ENCODE data around the gene ALOX5. TPM values are rescaled to one million over a fixed set of nuclear protein-coding genes. Genes with fewer than 3 reads are reported as not detected.

ALOX5 gene
- total RNA-seq, 4 donors from 2014 or later, result 13.5 to 27.2 (median 21.1) TPM

DNA sequence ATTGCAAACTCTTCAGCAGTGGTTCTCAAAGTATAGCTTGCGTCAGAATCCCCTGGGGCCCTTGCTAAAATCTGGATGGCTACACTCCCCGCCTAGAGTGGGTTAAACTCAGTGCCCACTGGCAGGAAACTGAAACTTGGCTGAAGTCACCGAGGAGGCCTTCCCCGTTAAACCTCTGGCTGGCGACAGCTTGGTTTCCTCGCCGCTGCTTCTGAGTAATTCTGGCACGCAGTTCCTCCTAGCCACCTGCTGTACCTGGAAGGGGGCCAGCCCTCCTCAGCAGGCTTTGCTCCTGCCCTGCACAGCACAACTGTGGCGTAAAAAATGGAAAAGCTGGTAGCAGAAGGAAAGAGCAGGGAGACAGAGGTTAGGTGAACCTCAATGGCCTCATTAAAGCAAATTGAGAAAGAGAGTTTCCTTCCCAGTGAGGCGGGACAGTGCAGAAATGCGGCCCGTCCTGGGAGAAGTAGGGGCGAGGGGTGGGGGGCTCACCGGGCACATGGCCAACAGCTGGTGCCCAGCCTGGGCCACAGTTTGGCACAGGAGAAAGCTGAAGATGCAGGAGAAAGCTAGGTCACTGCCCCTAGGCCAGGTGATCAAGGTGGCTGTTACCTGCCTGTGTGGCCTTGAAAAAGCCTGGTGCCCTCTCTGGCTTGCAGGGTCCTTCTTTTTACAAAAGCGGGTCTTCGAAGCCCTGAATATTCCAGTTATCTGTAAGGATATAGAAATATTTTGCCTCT is 46.6 kb downstream of the ALOX5 start:
- no peak overlapping the region for H3K4me3 ChIP-seq
- H3K27ac ChIP-seq, result peak overlapping the region; percentile 81 to 88 (median 82)
- WGBS, 2 donors (ENCODE audit: low coverage in 1 of 2), result 1 to 22% methylated on average over 6 to 16 of the region's 16 CpGs
- intact Hi-C loops (cut with DNase I; ENCODE audit: low total_unique reads) (no loop called here), in situ Hi-C loops (cut with MboI; ENCODE audit: low pct_ligation_motif_present in 1 of 4, low pct_unique_long_range_greater_than_20kb in 1 of 4, low sequenced_read_pairs in 3 of 4) (no loop called here)
- DNase-seq, result peak; percentile 87
- no peaks in the 10 kb centered on the region for H3K27me3 ChIP-seq
- no peaks in the 10 kb centered on the region for H3K9me3 ChIP-seq
- H3K4me1 ChIP-seq, result peaks cover 7 to 30% (median 12%) of the 10 kb centered on the region in 4 donors
- no peak for TF ChIP-seq EP300 (IDR thresholded peaks at IDR 0.05; ENCODE audit: low read depth)
- TF ChIP-seq POLR2A (IDR thresholded peaks at IDR 0.05), result no peak
- TF ChIP-seq, protein P1, sequence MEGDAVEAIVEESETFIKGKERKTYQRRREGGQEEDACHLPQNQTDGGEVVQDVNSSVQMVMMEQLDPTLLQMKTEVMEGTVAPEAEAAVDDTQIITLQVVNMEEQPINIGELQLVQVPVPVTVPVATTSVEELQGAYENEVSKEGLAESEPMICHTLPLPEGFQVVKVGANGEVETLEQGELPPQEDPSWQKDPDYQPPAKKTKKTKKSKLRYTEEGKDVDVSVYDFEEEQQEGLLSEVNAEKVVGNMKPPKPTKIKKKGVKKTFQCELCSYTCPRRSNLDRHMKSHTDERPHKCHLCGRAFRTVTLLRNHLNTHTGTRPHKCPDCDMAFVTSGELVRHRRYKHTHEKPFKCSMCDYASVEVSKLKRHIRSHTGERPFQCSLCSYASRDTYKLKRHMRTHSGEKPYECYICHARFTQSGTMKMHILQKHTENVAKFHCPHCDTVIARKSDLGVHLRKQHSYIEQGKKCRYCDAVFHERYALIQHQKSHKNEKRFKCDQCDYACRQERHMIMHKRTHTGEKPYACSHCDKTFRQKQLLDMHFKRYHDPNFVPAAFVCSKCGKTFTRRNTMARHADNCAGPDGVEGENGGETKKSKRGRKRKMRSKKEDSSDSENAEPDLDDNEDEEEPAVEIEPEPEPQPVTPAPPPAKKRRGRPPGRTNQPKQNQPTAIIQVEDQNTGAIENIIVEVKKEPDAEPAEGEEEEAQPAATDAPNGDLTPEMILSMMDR (IDR thresholded peaks at IDR 0.05), result no peak
- TF ChIP-seq POLR2AphosphoS5 (IDR thresholded peaks at IDR 0.05), result peak; percentile 44 to 79 (median 73)
- H3K36me3 ChIP-seq, result no peaks in the 10 kb centered on the region

- DNase-seq, result peak; percentile 58
- in situ Hi-C loops (cut with MboI; ENCODE audit: low pct_ligation_motif_present in 1 of 4, low pct_unique_long_range_greater_than_20kb in 1 of 4, low sequenced_read_pairs in 3 of 4), result no loop called here
- TF ChIP-seq EP300 (IDR thresholded peaks at IDR 0.05; ENCODE audit: low read depth), result no peak
- TF ChIP-seq POLR2AphosphoS5 (IDR thresholded peaks at IDR 0.05), result no peak
- no peak for TF ChIP-seq POLR2A (IDR thresholded peaks at IDR 0.05)
- TF ChIP-seq, protein P1 (IDR thresholded peaks at IDR 0.05), result no peak
- Histone ChIP-seq H3K27me3 (no peaks in the 10 kb centered on the region), H3K27ac (peak overlapping the region; percentile 81 to 88 (median 82)), H3K36me3 (no peaks in the 10 kb centered on the region), H3K9me3 (no peaks in the 10 kb centered on the region), H3K4me1 (peaks cover 7 to 30% (median 12%) of the 10 kb centered on the region in 4 donors), H3K4me3 (no peak overlapping the region)
- intact Hi-C loops (cut with DNase I; ENCODE audit: low total_unique reads), result no loop called here
- WGBS, 2 donors (ENCODE audit: low coverage in 1 of 2), result 78% methylated on average over 6 of the region's 7 CpGs; no CpG with 5 or more reads in 1 of the 2 donors
Measured at GRCh38 chr10:45421221-45422097, 47.4 kb downstream of the ALOX5 start.

- no peaks in the 10 kb centered on the region for H3K36me3 ChIP-seq
- H3K27ac ChIP-seq, result peak overlapping the region in 2 of 4 donors; percentile 81 to 88
- intact Hi-C loops (cut with DNase I; ENCODE audit: low total_unique reads), result no loop called here
- WGBS, 2 donors (ENCODE audit: low coverage in 1 of 2), result 77% methylated on average over 6 of the region's 6 CpGs; no CpG with 5 or more reads in 1 of the 2 donors
- H3K9me3 ChIP-seq, result no peaks in the 10 kb centered on the region
- no peak for TF ChIP-seq POLR2AphosphoS5 (IDR thresholded peaks at IDR 0.05)
- TF ChIP-seq, protein P1 (IDR thresholded peaks at IDR 0.05), result no peak
- TF ChIP-seq POLR2A (IDR thresholded peaks at IDR 0.05), result no peak
- no peak for TF ChIP-seq EP300 (IDR thresholded peaks at IDR 0.05; ENCODE audit: low read depth)
- H3K4me3 ChIP-seq, result no peak overlapping the region
- peaks cover 7 to 30% (median 12%) of the 10 kb centered on the region in 4 donors for H3K4me1 ChIP-seq
- peaks cover 1% of the 10 kb centered on the region for H3K27me3 ChIP-seq
- in situ Hi-C loops (cut with MboI; ENCODE audit: low pct_ligation_motif_present in 1 of 4, low pct_unique_long_range_greater_than_20kb in 1 of 4, low sequenced_read_pairs in 3 of 4), result no loop called here
- DNase-seq, result no peak
Measured at GRCh38 chr10:45422207-45422865, 48.3 kb downstream of the ALOX5 start.

Measured in transverse colon (tissue), 4 donors.